Skeletal muscle tissue (tissue), 1 donor: Measurements from ENCODE around the gene SLC22A15. TPM values are rescaled to one million over a fixed set of nuclear protein-coding genes. Genes with fewer than 3 reads are reported as not detected.

Source experiments
- total RNA-seq: library from RNA; depleted of rRNA; stranded (reverse); fragments of >200 nt; gene quantifications from one replicate; pipeline ENCODE4 v1.2.3, GENCODE V29; 2014

SLC22A15 gene
- total RNA-seq, 1 donor from 2014 or later = under 0.01 TPM

Other genes with a start within 250 kb of the SLC22A15 start
- gene CASQ2, start 207.8 kb upstream of the SLC22A15 start, total RNA-seq = 416 TPM
- not detected for gene NHLH2, start 135.4 kb upstream of the SLC22A15 start, total RNA-seq
- gene MAB21L3, start 134.9 kb downstream of the SLC22A15 start, total RNA-seq = not detected